Vagina (tissue), 2 donors: ENCODE measurements around the gene PLCB1.

ENCODE experiments used
- CTCF ChIP-seq, 3 experiments: fragments of 450-650 bp in 2 of 3; fragments of 200-600 bp in 1 of 3; sonication (generic) in 1 of 3; IDR thresholded peaks; one replicate each; pipeline ENCODE4 v1.5.1; 2017 to 2019; ENCODE audit warnings: antibody characterized with exemption in 3 of 3, mild to moderate bottlenecking in 2 of 3, moderate library complexity in 2 of 3
- POLR2A ChIP-seq, 2 donors: fragments of 450-650 bp; IDR thresholded peaks; one replicate each; pipeline ENCODE4 v1.6.1; 2017; ENCODE audit warnings: antibody characterized with exemption in 2 of 2, mild to moderate bottlenecking in 2 of 2, moderate library complexity in 2 of 2
- POLR2AphosphoS5 ChIP-seq, 2 donors: sonication (generic); formaldehyde crosslinking; IDR thresholded peaks; one replicate each; pipeline ENCODE4 v1.9.0; 2017; ENCODE audit warnings: antibody characterized with exemption in 2 of 2, mild to moderate bottlenecking in 2 of 2, low read depth in 1 of 2; ENCODE audit not compliant: insufficient read depth in 1 of 2

- TF ChIP-seq CTCF (IDR thresholded peaks at IDR 0.05) = no peak
- TF ChIP-seq POLR2A (IDR thresholded peaks at IDR 0.05) = no peak
- no peak for TF ChIP-seq POLR2AphosphoS5 (IDR thresholded peaks at IDR 0.05; ENCODE audit: insufficient read depth in 1 of 2, low read depth in 1 of 2)
Observed at GRCh38 chr20:8461186-8461585, 329.1 kb downstream of the PLCB1 start.
